ENCODE results near the gene FAF1. TPM values are rescaled to one million over a fixed set of nuclear protein-coding genes. Genes with fewer than 3 reads are reported as not detected.

FAF1 gene
- total RNA-seq, 1 experiment from 2014 or later, result 112 TPM

GRCh38 chr1:50859657-50860056 is 100.4 kb downstream of the FAF1 start:
- Histone ChIP-seq H3K79me2 (ENCODE audit: low read length) (peaks cover 88% of the 10 kb centered on the region), H3K9me3 (ENCODE audit: low read length) (peaks cover 12% of the 10 kb centered on the region), H3K27me3 (ENCODE audit: low read length) (no peaks in the 10 kb centered on the region), H3K4me2 (ENCODE audit: low read depth, low read length, poor library complexity, severe bottlenecking) (no peak overlapping the region), H3K4me1 (ENCODE audit: low read length) (no peaks in the 10 kb centered on the region; the same call in 1 of the 2 replicates), H3K36me3 (ENCODE audit: insufficient read depth, low read length) (peaks cover 4% of the 10 kb centered on the region; the same call in 1 of the 2 replicates), H3K9ac (ENCODE audit: low read length) (no peak overlapping the region), H3K27ac (ENCODE audit: low read length) (no peak overlapping the region), H4K20me1 (ENCODE audit: insufficient read depth, low read depth, low read length) (no peaks in the 10 kb centered on the region), H2AFZ (ENCODE audit: low read length) (no peak overlapping the region), H3K4me3 (ENCODE audit: low read length) (no peak overlapping the region), H3K9me2 (replicated peaks; ENCODE audit: insufficient read depth, low read length) (no peaks in the 10 kb centered on the region)
- no peak for DNase-seq

- Histone ChIP-seq H3K27me3 (ENCODE audit: low read length) (no peaks in the 10 kb centered on the region), H4K20me1 (ENCODE audit: insufficient read depth, low read depth, low read length) (no peaks in the 10 kb centered on the region), H3K4me3 (ENCODE audit: low read length) (no peak overlapping the region), H3K79me2 (ENCODE audit: low read length) (peaks cover 96% of the 10 kb centered on the region), H3K4me1 (ENCODE audit: low read length) (peaks cover 2% of the 10 kb centered on the region; the same call in 1 of the 2 replicates), H2AFZ (ENCODE audit: low read length) (no peak overlapping the region), H3K9me3 (ENCODE audit: low read length) (peaks cover 12% of the 10 kb centered on the region), H3K27ac (ENCODE audit: low read length) (no peak overlapping the region), H3K9me2 (replicated peaks; ENCODE audit: insufficient read depth, low read length) (no peaks in the 10 kb centered on the region), H3K36me3 (ENCODE audit: insufficient read depth, low read length) (peaks cover 4% of the 10 kb centered on the region; the same call in 1 of the 2 replicates), H3K9ac (ENCODE audit: low read length) (no peak overlapping the region), H3K4me2 (ENCODE audit: low read depth, low read length, poor library complexity, severe bottlenecking) (no peak overlapping the region)
- DNase-seq, result no peak
These were observed 101.3 kb downstream of the FAF1 start for GRCh38 chr1:50858761-50859160.

GRCh38 chr1:50857702-50858101 is 102.4 kb downstream of the FAF1 start:
- no peak overlapping the region for H3K9ac ChIP-seq (ENCODE audit: low read length)
- no peak overlapping the region for H3K27ac ChIP-seq (ENCODE audit: low read length)
- no peaks in the 10 kb centered on the region for H3K9me2 ChIP-seq (replicated peaks; ENCODE audit: insufficient read depth, low read length)
- H3K4me1 ChIP-seq (ENCODE audit: low read length), result peaks cover 2% of the 10 kb centered on the region; the same call in 1 of the 2 replicates
- DNase-seq, result no peak
- no peaks in the 10 kb centered on the region for H3K27me3 ChIP-seq (ENCODE audit: low read length)
- H3K9me3 ChIP-seq (ENCODE audit: low read length), result peaks cover 12% of the 10 kb centered on the region
- H3K4me3 ChIP-seq (ENCODE audit: low read length), result no peak overlapping the region
- peaks cover 94% of the 10 kb centered on the region for H3K79me2 ChIP-seq (ENCODE audit: low read length)
- no peak overlapping the region for H2AFZ ChIP-seq (ENCODE audit: low read length)
- no peaks in the 10 kb centered on the region for H4K20me1 ChIP-seq (ENCODE audit: insufficient read depth, low read depth, low read length)
- H3K4me2 ChIP-seq (ENCODE audit: low read depth, low read length, poor library complexity, severe bottlenecking), result no peak overlapping the region
- H3K36me3 ChIP-seq (ENCODE audit: insufficient read depth, low read length), result peaks cover 4% of the 10 kb centered on the region; the same call in 1 of the 2 replicates

GRCh38 chr1:50853325-50853724 is 106.7 kb downstream of the FAF1 start:
- no peak overlapping the region for H2AFZ ChIP-seq (ENCODE audit: low read length)
- H3K9me3 ChIP-seq (ENCODE audit: low read length), result peaks cover 4% of the 10 kb centered on the region
- peaks cover 91% of the 10 kb centered on the region for H3K79me2 ChIP-seq (ENCODE audit: low read length)
- H3K4me3 ChIP-seq (ENCODE audit: low read length), result no peak overlapping the region
- no peak overlapping the region for H3K9ac ChIP-seq (ENCODE audit: low read length)
- no peak overlapping the region for H3K4me2 ChIP-seq (ENCODE audit: low read depth, low read length, poor library complexity, severe bottlenecking)
- H3K36me3 ChIP-seq (ENCODE audit: insufficient read depth, low read length), result peaks cover 4% of the 10 kb centered on the region; the same call in 1 of the 2 replicates
- H3K4me1 ChIP-seq (ENCODE audit: low read length), result peaks cover 2% of the 10 kb centered on the region; the same call in 1 of the 2 replicates
- no peaks in the 10 kb centered on the region for H3K27me3 ChIP-seq (ENCODE audit: low read length)
- H3K9me2 ChIP-seq (replicated peaks; ENCODE audit: insufficient read depth, low read length), result no peaks in the 10 kb centered on the region
- H4K20me1 ChIP-seq (ENCODE audit: insufficient read depth, low read depth, low read length), result no peaks in the 10 kb centered on the region
- DNase-seq, result no peak
- no peak overlapping the region for H3K27ac ChIP-seq (ENCODE audit: low read length)

- Histone ChIP-seq H3K9ac (ENCODE audit: low read length) (no peak overlapping the region), H3K27me3 (ENCODE audit: low read length) (no peaks in the 10 kb centered on the region), H3K4me2 (ENCODE audit: low read depth, low read length, poor library complexity, severe bottlenecking) (no peak overlapping the region)
These were observed 107.2 kb downstream of the FAF1 start for GRCh38 chr1:50852889-50853288.

GRCh38 chr1:50851466-50851865 is 108.6 kb downstream of the FAF1 start:
- H3K4me2 ChIP-seq (ENCODE audit: low read depth, low read length, poor library complexity, severe bottlenecking), result no peak overlapping the region
- H3K9me2 ChIP-seq (replicated peaks; ENCODE audit: insufficient read depth, low read length), result no peaks in the 10 kb centered on the region
- H3K4me3 ChIP-seq (ENCODE audit: low read length), result no peak overlapping the region
- peaks cover 8% of the 10 kb centered on the region for H3K9me3 ChIP-seq (ENCODE audit: low read length)
- H2AFZ ChIP-seq (ENCODE audit: low read length), result no peak overlapping the region
- no peak overlapping the region for H3K9ac ChIP-seq (ENCODE audit: low read length)
- H3K27ac ChIP-seq (ENCODE audit: low read length), result no peak overlapping the region
- H3K79me2 ChIP-seq (ENCODE audit: low read length), result peaks cover 93% of the 10 kb centered on the region
- H3K27me3 ChIP-seq (ENCODE audit: low read length), result no peaks in the 10 kb centered on the region
- no peak for DNase-seq
- H3K36me3 ChIP-seq (ENCODE audit: insufficient read depth, low read length), result peaks cover 7% of the 10 kb centered on the region; the same call in 1 of the 2 replicates
- peaks cover 2% of the 10 kb centered on the region; the same call in 1 of the 2 replicates for H3K4me1 ChIP-seq (ENCODE audit: low read length)
- no peaks in the 10 kb centered on the region for H4K20me1 ChIP-seq (ENCODE audit: insufficient read depth, low read depth, low read length)

More at GRCh38 chr1:50852889-50853288, 107.2 kb downstream of the FAF1 start:
- Histone ChIP-seq H3K9me3 (ENCODE audit: low read length) (peaks cover 8% of the 10 kb centered on the region), H2AFZ (ENCODE audit: low read length) (no peak overlapping the region), H3K4me3 (ENCODE audit: low read length) (no peak overlapping the region), H3K4me1 (ENCODE audit: low read length) (peaks cover 2% of the 10 kb centered on the region; the same call in 1 of the 2 replicates), H4K20me1 (ENCODE audit: insufficient read depth, low read depth, low read length) (no peaks in the 10 kb centered on the region), H3K79me2 (ENCODE audit: low read length) (peaks cover 91% of the 10 kb centered on the region), H3K27ac (ENCODE audit: low read length) (no peak overlapping the region), H3K9me2 (replicated peaks; ENCODE audit: insufficient read depth, low read length) (no peaks in the 10 kb centered on the region), H3K36me3 (ENCODE audit: insufficient read depth, low read length) (peaks cover 7% of the 10 kb centered on the region; the same call in 1 of the 2 replicates)
- DNase-seq, result no peak

GRCh38 chr1:50851034-50851433 is 109.0 kb downstream of the FAF1 start:
- Histone ChIP-seq H3K36me3 (ENCODE audit: insufficient read depth, low read length) (peaks cover 7% of the 10 kb centered on the region; the same call in 1 of the 2 replicates), H3K79me2 (ENCODE audit: low read length) (peaks cover 93% of the 10 kb centered on the region), H3K4me3 (ENCODE audit: low read length) (no peak overlapping the region), H2AFZ (ENCODE audit: low read length) (no peak overlapping the region), H4K20me1 (ENCODE audit: insufficient read depth, low read depth, low read length) (no peaks in the 10 kb centered on the region), H3K9ac (ENCODE audit: low read length) (no peak overlapping the region), H3K27me3 (ENCODE audit: low read length) (no peaks in the 10 kb centered on the region), H3K4me2 (ENCODE audit: low read depth, low read length, poor library complexity, severe bottlenecking) (no peak overlapping the region), H3K9me2 (replicated peaks; ENCODE audit: insufficient read depth, low read length) (no peaks in the 10 kb centered on the region), H3K4me1 (ENCODE audit: low read length) (peaks cover 2% of the 10 kb centered on the region; the same call in 1 of the 2 replicates), H3K9me3 (ENCODE audit: low read length) (peaks cover 8% of the 10 kb centered on the region), H3K27ac (ENCODE audit: low read length) (no peak overlapping the region)
- no peak for DNase-seq

- H3K79me2 ChIP-seq (ENCODE audit: low read length), result peaks cover 96% of the 10 kb centered on the region
- H3K27me3 ChIP-seq (ENCODE audit: low read length), result no peaks in the 10 kb centered on the region
These were observed 112.8 kb downstream of the FAF1 start for GRCh38 chr1:50847303-50847702.

More at GRCh38 chr1:50847303-50847702, 112.8 kb downstream of the FAF1 start:
- DNase-seq, result no peak
- no peaks in the 10 kb centered on the region for H4K20me1 ChIP-seq (ENCODE audit: insufficient read depth, low read depth, low read length)
- H3K9me2 ChIP-seq (replicated peaks; ENCODE audit: insufficient read depth, low read length), result no peaks in the 10 kb centered on the region
- no peak overlapping the region for H2AFZ ChIP-seq (ENCODE audit: low read length)
- no peak overlapping the region for H3K9ac ChIP-seq (ENCODE audit: low read length)
- no peak overlapping the region for H3K4me2 ChIP-seq (ENCODE audit: low read depth, low read length, poor library complexity, severe bottlenecking)
- peaks cover 8% of the 10 kb centered on the region for H3K9me3 ChIP-seq (ENCODE audit: low read length)
- H3K27ac ChIP-seq (ENCODE audit: low read length), result no peak overlapping the region
- no peaks in the 10 kb centered on the region for H3K4me1 ChIP-seq (ENCODE audit: low read length)
- no peak overlapping the region for H3K4me3 ChIP-seq (ENCODE audit: low read length)
- peaks cover 7% of the 10 kb centered on the region; the same call in 1 of the 2 replicates for H3K36me3 ChIP-seq (ENCODE audit: insufficient read depth, low read length)

All from Karpas-422 (cell line).